Spleen (tissue), 11 donors: Measurements from ENCODE around the gene ACBD7. TPM values are rescaled to one million over a fixed set of nuclear protein-coding genes. Genes with fewer than 3 reads are reported as not detected.
A peak's percentile ranks its signal among the peaks of the same experiment; 100 is the strongest.

Experiments used
- DNase-seq: peaks from one replicate; pipeline ENCODE4 v3.0.0-alpha.2; 2020
- H3K27ac ChIP-seq, 8 donors: fragments of 200-600 bp; sonication (generic) in 7 of 8; 1 replicate in 4 of 8; 2 replicates in 4 of 8; pipeline versions ENCODE4 v1.5.0 to v1.8.0; 2016 to 2021; ENCODE audit warnings: inconsistent platforms in 4 of 8, mild to moderate bottlenecking in 4 of 8, moderate library complexity in 1 of 8
- H3K27me3 ChIP-seq, 7 donors: fragments of 200-600 bp; sonication (generic) in 6 of 7; replicated peaks in 1 of 7; 1 replicate in 4 of 7; 2 replicates in 3 of 7; pipeline versions ENCODE4 v1.5.0 to v1.8.0; 2016 to 2021; ENCODE audit warnings: inconsistent platforms in 3 of 7, mild to moderate bottlenecking in 1 of 7
- H3K36me3 ChIP-seq, 6 donors: fragments of 200-600 bp; sonication (generic) in 5 of 6; 1 replicate in 4 of 6; 2 replicates in 2 of 6; pipeline versions ENCODE4 v1.5.0 to v1.8.0; 2016 to 2021; ENCODE audit warnings: inconsistent platforms in 2 of 6
- H3K4me1 ChIP-seq, 6 donors: fragments of 200-600 bp; sonication (generic) in 5 of 6; 1 replicate in 3 of 6; 2 replicates in 3 of 6; pipeline versions ENCODE4 v1.5.0 to v1.8.0; 2016 to 2021; ENCODE audit warnings: inconsistent platforms in 3 of 6
- H3K4me3 ChIP-seq, 8 donors: fragments of 200-600 bp; sonication (generic) in 7 of 8; 1 replicate in 4 of 8; 2 replicates in 4 of 8; pipeline versions ENCODE4 v1.5.0 to v1.8.0; 2016 to 2021; ENCODE audit warnings: inconsistent platforms in 4 of 8, mild to moderate bottlenecking in 4 of 8, moderate library complexity in 2 of 8
- H3K9me3 ChIP-seq, 8 donors: fragments of 200-600 bp; sonication (generic) in 7 of 8; 1 replicate in 4 of 8; 2 replicates in 4 of 8; pipeline versions ENCODE4 v1.5.0 to v1.8.0; 2016 to 2021; ENCODE audit warnings: inconsistent platforms in 4 of 8
- POLR2A ChIP-seq, 3 donors: fragments of 450-650 bp; IDR thresholded peaks; one replicate each; pipeline ENCODE4 v1.5.1; 2017; ENCODE audit warnings: antibody characterized with exemption in 3 of 3, mild to moderate bottlenecking in 1 of 3
- POLR2AphosphoS5 ChIP-seq, 3 donors: sonication (generic); formaldehyde crosslinking; IDR thresholded peaks; one replicate each; pipeline ENCODE4 v1.5.1; 2017; ENCODE audit warnings: antibody characterized with exemption in 3 of 3
- WGBS, 5 donors: extraction: QIAGEN DNeasy Blood & Tissue Kit in 3 of 5; methylation state at CpG; one replicate each; pipeline versions ENCODE4 v1.1.5 to v1.1.7; 2013 to 2018; 5-methylcytosine and 5-hydroxymethylcytosine counted together
- intact Hi-C: fragments of 100-400 bp; cut with DNase I; formaldehyde crosslinking; loops from one replicate; pipeline ENCODE4 v1.15.0; 2023; ENCODE audit warnings: low total_unique reads
- polyA plus RNA-seq, 3 donors: library from polyadenylated mRNA; stranded (reverse); fragments of 200-250 nt; gene quantifications; one replicate each; pipeline ENCODE4 v1.2.1, GENCODE V29; 2013
- total RNA-seq, 7 donors: library from RNA; depleted of rRNA in 3 of 7; stranded (reverse); fragments of >200 nt in 3 of 7; fragmentation: NEBNext Ultra II Directional in 4 of 7; extraction: Animal tissue kit (Norgen Biotek cat#: 25700) in 4 of 7; gene quantifications; one replicate each; pipeline versions ENCODE4 v1.1.0 to v1.2.1, GENCODE V29; 2016 to 2021
- TF ChIP-seq, protein P1 (sequence below), 11 experiments: fragments of 200-600 bp in 7 of 11; fragments of 450-650 bp in 4 of 11; sonication (generic) in 4 of 11; IDR thresholded peaks in 8 of 11; conservative IDR thresholded peaks in 3 of 11; 1 replicate in 7 of 11; 2 replicates in 4 of 11; pipeline versions ENCODE4 v1.4.0 to v1.8.0; 2016 to 2021; ENCODE audit warnings: antibody characterized with exemption in 11 of 11, inconsistent platforms in 4 of 11, mild to moderate bottlenecking in 1 of 11
- donor health status: healthy with polysubstance abuse.
- donor health status: DM: no; HTN: no; CAD: no; lungs with moderate emphysema.
- donor health status: DM: no; HTN: no; CAD: no.
- donor health status: Bipolar disorder and iron deficiency.
- donor health status: healthy.
- donor health status: DM: no; HTN: no; CAD: no.
- donor health status: DM: yes; HTN: yes; CAD: no.

ACBD7 gene
- total and polyA plus RNA-seq, 10 donors: 0.09 to 0.77 (median 0.10) TPM; not detected in 7

GRCh38 chr10:15097011-15097812, 8.6 kb upstream of the ACBD7 start, which contains the start of gene RPP38:
Gene RPP38, plus strand, starts transcription at chr10:15097355. Its CDS starts 5,960 bp downstream, at chr10:15103315.
- 0% methylated on average over 31 to 84 of the region's 84 CpGs for WGBS, 5 donors
- peak within 1 kb of the TSS; percentile 93 to 98 (median 96) for H3K27ac ChIP-seq
- H3K4me3 ChIP-seq: peak within 1 kb of the TSS; percentile 85 to 98 (median 94)
- H3K27me3 ChIP-seq: no peaks in the 10 kb centered on the region
- H3K36me3 ChIP-seq: peaks cover 0 to 27% (median 11%) of the 10 kb centered on the region in 6 donors
- peak; percentile 98 for DNase-seq
- intact Hi-C loops: loop anchor here (10.0 kb wide), 1 partner anchor 142 kb away; the partner anchor contains the start of genes DCLRE1C and MEIG1
- H3K4me1 ChIP-seq: peaks cover 16 to 52% (median 38%) of the 10 kb centered on the region in 6 donors
- no peaks in the 10 kb centered on the region for H3K9me3 ChIP-seq
- TF ChIP-seq POLR2A (IDR thresholded peaks at IDR 0.05): peak in 1 of 3 donors; percentile 54
- TF ChIP-seq, protein P1, sequence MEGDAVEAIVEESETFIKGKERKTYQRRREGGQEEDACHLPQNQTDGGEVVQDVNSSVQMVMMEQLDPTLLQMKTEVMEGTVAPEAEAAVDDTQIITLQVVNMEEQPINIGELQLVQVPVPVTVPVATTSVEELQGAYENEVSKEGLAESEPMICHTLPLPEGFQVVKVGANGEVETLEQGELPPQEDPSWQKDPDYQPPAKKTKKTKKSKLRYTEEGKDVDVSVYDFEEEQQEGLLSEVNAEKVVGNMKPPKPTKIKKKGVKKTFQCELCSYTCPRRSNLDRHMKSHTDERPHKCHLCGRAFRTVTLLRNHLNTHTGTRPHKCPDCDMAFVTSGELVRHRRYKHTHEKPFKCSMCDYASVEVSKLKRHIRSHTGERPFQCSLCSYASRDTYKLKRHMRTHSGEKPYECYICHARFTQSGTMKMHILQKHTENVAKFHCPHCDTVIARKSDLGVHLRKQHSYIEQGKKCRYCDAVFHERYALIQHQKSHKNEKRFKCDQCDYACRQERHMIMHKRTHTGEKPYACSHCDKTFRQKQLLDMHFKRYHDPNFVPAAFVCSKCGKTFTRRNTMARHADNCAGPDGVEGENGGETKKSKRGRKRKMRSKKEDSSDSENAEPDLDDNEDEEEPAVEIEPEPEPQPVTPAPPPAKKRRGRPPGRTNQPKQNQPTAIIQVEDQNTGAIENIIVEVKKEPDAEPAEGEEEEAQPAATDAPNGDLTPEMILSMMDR (IDR thresholded peaks at IDR 0.05 in 8 of 11, conservative IDR thresholded peaks at IDR 0.05 in 3 of 11): peak in 1 of 11 experiments; percentile 28
- TF ChIP-seq POLR2AphosphoS5 (IDR thresholded peaks at IDR 0.05): peak; percentile 93 to 95 (median 94)

- intact Hi-C loops: loop anchor here (10.0 kb wide), 1 partner anchor 142 kb away; the partner anchor contains the start of genes DCLRE1C and MEIG1
- TF ChIP-seq POLR2AphosphoS5 (IDR thresholded peaks at IDR 0.05) (no peak), POLR2A (IDR thresholded peaks at IDR 0.05) (no peak)
- TF ChIP-seq, protein P1 (IDR thresholded peaks at IDR 0.05 in 8 of 11, conservative IDR thresholded peaks at IDR 0.05 in 3 of 11): no peak
- Histone ChIP-seq H3K4me3 (peak overlapping the region; percentile 85 to 98 (median 94)), H3K27me3 (no peaks in the 10 kb centered on the region), H3K9me3 (no peaks in the 10 kb centered on the region), H3K36me3 (peaks cover 0 to 21% (median 8%) of the 10 kb centered on the region in 6 donors), H3K27ac (peak overlapping the region; percentile 93 to 98 (median 96)), H3K4me1 (peaks cover 16 to 50% (median 38%) of the 10 kb centered on the region in 6 donors)
- DNase-seq: no peak
- 0 to 3% (median 1%) methylated on average over 11 of the region's 11 CpGs for WGBS, 5 donors
Observed at GRCh38 chr10:15096661-15097010, 8.1 kb upstream of the ACBD7 start.

GRCh38 chr10:15092855-15093408, 4.4 kb upstream of the ACBD7 start:
- intact Hi-C loops: loop anchor here (10.0 kb wide), 1 partner anchor 138 kb away; the partner anchor contains the start of genes DCLRE1C and MEIG1
- H3K27me3 ChIP-seq: peaks cover 0 to 12% (median 0%) of the 10 kb centered on the region in 7 donors
- DNase-seq: no peak
- H3K9me3 ChIP-seq: no peaks in the 10 kb centered on the region
- TF ChIP-seq POLR2AphosphoS5 (IDR thresholded peaks at IDR 0.05): no peak
- TF ChIP-seq, protein P1 (IDR thresholded peaks at IDR 0.05 in 8 of 11, conservative IDR thresholded peaks at IDR 0.05 in 3 of 11): no peak
- no peak for TF ChIP-seq POLR2A (IDR thresholded peaks at IDR 0.05)
- WGBS, 5 donors: 85 to 92% (median 87%) methylated on average over 13 to 16 of the region's 16 CpGs
- no peaks in the 10 kb centered on the region for H3K36me3 ChIP-seq
- no peak overlapping the region for H3K4me3 ChIP-seq
- peaks cover 16 to 26% (median 23%) of the 10 kb centered on the region in 6 donors for H3K4me1 ChIP-seq
- no peak overlapping the region for H3K27ac ChIP-seq
